SK-N-MC (cell line): ENCODE data around the gene TMEM37.

Experiments
- DNase-seq: peaks from one replicate; pipeline ENCODE4 v3.0.0-alpha.2; 2011; ENCODE audit warnings: low read depth, low spot score
- H3K27ac ChIP-seq: fragments of 200-600 bp; sonication (generic); 2 replicates; pipeline ENCODE4 v1.5.1; 2016; ENCODE audit warnings: mixed run types
- H3K36me3 ChIP-seq: fragments of 200-600 bp; sonication (generic); 2 replicates; pipeline ENCODE4 v1.6.1; 2017; ENCODE audit warnings: antibody characterized with exemption, low read length, mixed read lengths; ENCODE audit not compliant: insufficient read depth
- H3K4me3 ChIP-seq: fragments of 200-600 bp; sonication (generic); 2 replicates; pipeline ENCODE4 v1.5.1; 2016
- H3K9ac ChIP-seq: fragments of 200-600 bp; sonication (generic); 2 replicates; pipeline ENCODE4 v1.8.0; 2017; ENCODE audit warnings: mixed run types, mixed read lengths; ENCODE audit not compliant: insufficient read length
- H3K9me3 ChIP-seq: fragments of 200-600 bp; sonication (generic); 2 replicates; pipeline ENCODE4 v1.6.1; 2017; ENCODE audit warnings: low read depth, mild to moderate bottlenecking, antibody characterized with exemption, low read length, moderate library complexity, mixed read lengths
- EZH2 ChIP-seq: fragments of 200-600 bp; sonication (generic); IDR thresholded peaks from one replicate; pipeline ENCODE4 v1.6.1; 2017; ENCODE audit warnings: antibody characterized with exemption
- FOXP2 ChIP-seq: optimal IDR thresholded peaks from 2 replicates; pipeline ENCODE3; 2011; ENCODE audit warnings: mild to moderate bottlenecking, moderate library complexity; ENCODE audit not compliant: insufficient read depth; ENCODE audit errors: extremely low read length, control extremely low read depth
- POLR2AphosphoS5 ChIP-seq: IDR thresholded peaks from 2 replicates; pipeline ENCODE4 v1.6.1; 2012; ENCODE audit warnings: mild to moderate bottlenecking, low read depth, low read length, borderline replicate concordance

TMEM37 gene

GRCh38 chr2:119455066-119455718 lies 23.5 kb downstream of the TMEM37 start:
- Histone ChIP-seq H3K9me3 (no peaks in the 10 kb centered on the region), H3K27ac (no peak overlapping the region), H3K4me3 (no peak overlapping the region), H3K36me3 (no peaks in the 10 kb centered on the region), H3K9ac (no peak overlapping the region)
- no peak for TF ChIP-seq EZH2
- TF ChIP-seq POLR2AphosphoS5, result no peak
- TF ChIP-seq FOXP2, result no peak
- no peak for DNase-seq

GRCh38 chr2:119460076-119460475 lies 28.4 kb downstream of the TMEM37 start:
- no peaks in the 10 kb centered on the region for H3K36me3 ChIP-seq
- DNase-seq, result no peak
- no peak overlapping the region for H3K27ac ChIP-seq
- no peaks in the 10 kb centered on the region for H3K9me3 ChIP-seq
- TF ChIP-seq EZH2 (no peak), POLR2AphosphoS5 (no peak), FOXP2 (no peak)
- no peak overlapping the region for H3K4me3 ChIP-seq
- no peak overlapping the region for H3K9ac ChIP-seq

GRCh38 chr2:119461811-119462210 lies 30.2 kb downstream of the TMEM37 start:
- Histone ChIP-seq H3K9me3 (no peaks in the 10 kb centered on the region), H3K27ac (no peak overlapping the region), H3K4me3 (no peak overlapping the region), H3K36me3 (no peaks in the 10 kb centered on the region), H3K9ac (no peak overlapping the region)
- TF ChIP-seq FOXP2, result no peak
- TF ChIP-seq POLR2AphosphoS5, result no peak
- no peak for TF ChIP-seq EZH2
- DNase-seq, result no peak

- no peak overlapping the region for H3K9ac ChIP-seq
- DNase-seq, result no peak
- H3K4me3 ChIP-seq, result no peak overlapping the region
- H3K27ac ChIP-seq, result no peak overlapping the region
- no peak for TF ChIP-seq POLR2AphosphoS5
- TF ChIP-seq FOXP2, result no peak
- no peak for TF ChIP-seq EZH2
- H3K9me3 ChIP-seq, result no peaks in the 10 kb centered on the region
- no peaks in the 10 kb centered on the region for H3K36me3 ChIP-seq
Observed at GRCh38 chr2:119462574-119462973, 30.9 kb downstream of the TMEM37 start.

- no peaks in the 10 kb centered on the region for H3K9me3 ChIP-seq
- no peak for DNase-seq
- H3K4me3 ChIP-seq, result no peak overlapping the region
- no peaks in the 10 kb centered on the region for H3K36me3 ChIP-seq
- no peak for TF ChIP-seq EZH2
- no peak for TF ChIP-seq POLR2AphosphoS5
- no peak for TF ChIP-seq FOXP2
- no peak overlapping the region for H3K27ac ChIP-seq
- no peak overlapping the region for H3K9ac ChIP-seq
Observed at GRCh38 chr2:119463136-119463535, 31.5 kb downstream of the TMEM37 start.

- DNase-seq, result no peak
- Histone ChIP-seq H3K9me3 (no peaks in the 10 kb centered on the region), H3K4me3 (no peak overlapping the region), H3K36me3 (no peaks in the 10 kb centered on the region), H3K27ac (no peak overlapping the region), H3K9ac (no peak overlapping the region)
- TF ChIP-seq POLR2AphosphoS5 (no peak), FOXP2 (no peak), EZH2 (no peak)
Observed at GRCh38 chr2:119463990-119464389, 32.3 kb downstream of the TMEM37 start.

GRCh38 chr2:119464981-119465380 lies 33.3 kb downstream of the TMEM37 start:
- TF ChIP-seq EZH2, result no peak
- TF ChIP-seq POLR2AphosphoS5, result no peak
- no peak for TF ChIP-seq FOXP2
- Histone ChIP-seq H3K36me3 (no peaks in the 10 kb centered on the region), H3K9ac (no peak overlapping the region), H3K9me3 (no peaks in the 10 kb centered on the region), H3K4me3 (no peak overlapping the region), H3K27ac (no peak overlapping the region)
- DNase-seq, result no peak

- no peaks in the 10 kb centered on the region for H3K9me3 ChIP-seq
- DNase-seq, result no peak
- no peak overlapping the region for H3K27ac ChIP-seq
- TF ChIP-seq FOXP2, result no peak
- no peak overlapping the region for H3K4me3 ChIP-seq
- no peak overlapping the region for H3K9ac ChIP-seq
- H3K36me3 ChIP-seq, result no peaks in the 10 kb centered on the region
Observed at GRCh38 chr2:119465687-119466086, 34.0 kb downstream of the TMEM37 start.

GRCh38 chr2:119466373-119466772 lies 34.7 kb downstream of the TMEM37 start:
- Histone ChIP-seq H3K27ac (no peak overlapping the region), H3K4me3 (no peak overlapping the region), H3K9me3 (no peaks in the 10 kb centered on the region), H3K9ac (no peak overlapping the region), H3K36me3 (no peaks in the 10 kb centered on the region)
- no peak for TF ChIP-seq EZH2
- no peak for TF ChIP-seq POLR2AphosphoS5
- no peak for TF ChIP-seq FOXP2
- DNase-seq, result no peak
